NCI-H2196 (cell line): ENCODE measurements around the gene BTG1.

Experiments
- DNase-seq: peaks from one replicate; lab custom pipeline; 2025; ENCODE audit not compliant: unreplicated experiment; lab: John Stamatoyannopoulos, UW

The BTG1 gene

DNA sequence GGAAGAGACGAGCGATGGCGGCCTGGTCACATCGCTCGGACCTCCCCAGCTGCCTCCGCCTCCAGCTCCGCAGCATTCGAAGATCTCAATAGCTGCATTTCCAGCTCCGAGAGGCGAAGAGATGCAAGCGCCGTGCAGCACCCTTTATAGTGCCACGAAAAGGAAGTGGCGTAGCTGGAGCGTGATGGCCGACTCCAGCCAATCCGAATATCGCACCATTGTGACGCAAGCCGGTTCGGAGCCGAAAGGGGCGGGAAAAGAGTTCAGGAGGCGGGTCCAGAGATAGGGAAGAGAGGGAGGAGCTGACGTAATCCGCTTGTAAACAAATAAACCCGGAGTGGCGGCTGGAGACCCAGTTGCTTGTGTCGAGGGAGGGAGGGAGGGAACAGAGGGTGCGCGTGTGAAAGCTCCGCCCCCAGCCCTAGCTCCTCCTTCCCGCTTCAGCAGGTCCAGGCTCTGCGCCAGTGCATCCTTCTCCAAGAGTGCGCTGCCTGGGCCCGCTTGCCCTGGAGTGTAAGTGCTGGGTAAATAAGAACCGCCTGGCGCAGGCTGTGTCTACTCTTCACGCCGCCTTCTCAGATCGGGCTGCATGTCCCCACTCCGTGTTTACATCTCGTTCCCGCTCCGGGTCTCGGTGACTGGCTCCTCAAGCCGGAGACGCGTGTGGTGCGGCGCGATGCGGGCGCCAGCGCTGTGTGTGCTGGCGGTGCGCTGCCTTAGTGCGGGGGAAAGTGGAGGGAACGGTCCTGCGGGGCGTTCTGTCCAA is at the start of gene BTG1:
TSS of gene BTG1 (minus strand) at position 116 of the 766 bp plus-strand sequence. CDS start 311 bp downstream, outside the sequence.
- DNase-seq: peak; percentile 99

DNA sequence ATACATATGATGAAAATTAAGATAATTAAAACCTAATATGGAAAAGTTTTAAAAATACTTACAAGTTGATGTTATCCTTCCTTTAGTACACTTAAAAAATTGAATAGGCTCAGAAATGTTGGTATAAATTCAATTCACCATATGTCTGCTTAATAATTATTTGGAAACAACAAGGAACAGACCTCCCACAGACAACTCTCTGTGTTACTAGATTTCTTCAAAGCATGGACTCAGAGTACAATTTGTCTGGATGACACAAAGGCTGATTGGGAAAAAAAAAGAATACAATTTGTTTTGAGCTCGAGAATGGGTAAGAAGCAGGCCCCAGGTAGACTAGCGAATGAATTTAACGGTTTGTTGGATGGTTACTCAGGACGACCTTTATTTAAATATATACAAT is 48.9 kb upstream of the BTG1 start:
- no peak for DNase-seq

DNA sequence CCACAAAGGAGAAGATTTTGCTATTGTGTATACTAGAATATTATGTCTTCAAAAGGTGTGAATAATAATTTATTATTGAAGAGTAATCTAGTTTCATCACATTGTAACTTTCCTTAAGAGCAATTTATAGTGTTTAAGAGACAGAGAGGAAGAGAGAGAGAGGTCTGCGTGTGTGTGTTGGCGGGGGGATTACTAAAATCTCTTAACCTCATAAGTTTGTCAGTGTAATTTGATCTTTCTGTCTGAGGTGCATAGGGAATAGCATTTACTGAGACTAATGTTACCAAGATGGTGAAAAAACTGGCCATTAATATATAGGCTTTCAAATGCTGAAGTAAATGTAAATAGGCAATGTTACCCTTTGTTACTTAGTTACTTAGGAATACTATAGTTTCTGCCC is 48.2 kb upstream of the BTG1 start:
- DNase-seq: no peak

DNA sequence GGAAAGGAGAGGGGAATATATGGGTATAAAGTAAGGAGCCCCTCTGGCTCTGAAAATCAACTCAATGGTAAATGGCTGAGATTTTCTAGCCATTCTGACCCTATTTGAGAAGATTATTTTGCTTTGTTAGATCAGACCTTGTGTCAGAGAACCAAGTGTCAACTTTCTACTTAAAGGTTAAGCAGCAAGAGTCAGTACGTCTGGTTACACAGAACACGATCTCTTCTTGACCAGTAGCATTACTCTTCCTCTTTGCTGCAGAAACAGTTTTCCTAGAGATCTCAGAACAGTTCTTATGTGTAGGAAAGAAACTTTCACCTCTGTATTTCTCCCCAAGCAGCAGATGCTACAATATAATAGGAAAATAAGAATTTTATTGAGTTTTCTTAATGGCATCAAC is 47.4 kb upstream of the BTG1 start:
- no peak for DNase-seq

DNA sequence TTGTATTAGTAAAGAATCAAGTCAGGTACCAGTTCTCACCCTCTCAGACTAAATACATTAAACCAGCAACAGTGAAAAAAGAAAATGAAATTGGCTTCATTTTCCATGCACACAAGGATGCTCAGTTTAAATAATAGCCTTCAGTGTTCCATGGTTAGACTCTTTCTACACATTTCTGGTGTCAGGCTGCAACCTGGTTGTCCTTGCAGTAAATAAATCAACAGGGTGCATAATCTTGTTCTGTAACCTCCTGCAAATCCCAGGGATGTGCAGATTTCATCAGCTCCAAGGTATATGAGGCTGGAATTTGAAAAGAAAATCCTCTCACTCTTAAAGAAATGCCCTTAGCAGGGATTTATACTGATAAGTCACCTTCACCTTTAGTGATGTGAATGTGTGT is 46.7 kb upstream of the BTG1 start:
- no peak for DNase-seq

GRCh38 chr12:92191061-92191460 is 45.4 kb upstream of the BTG1 start:
- no peak for DNase-seq

- no peak for DNase-seq
Observed at GRCh38 chr12:92188517-92189188, 43.0 kb upstream of the BTG1 start.

DNA sequence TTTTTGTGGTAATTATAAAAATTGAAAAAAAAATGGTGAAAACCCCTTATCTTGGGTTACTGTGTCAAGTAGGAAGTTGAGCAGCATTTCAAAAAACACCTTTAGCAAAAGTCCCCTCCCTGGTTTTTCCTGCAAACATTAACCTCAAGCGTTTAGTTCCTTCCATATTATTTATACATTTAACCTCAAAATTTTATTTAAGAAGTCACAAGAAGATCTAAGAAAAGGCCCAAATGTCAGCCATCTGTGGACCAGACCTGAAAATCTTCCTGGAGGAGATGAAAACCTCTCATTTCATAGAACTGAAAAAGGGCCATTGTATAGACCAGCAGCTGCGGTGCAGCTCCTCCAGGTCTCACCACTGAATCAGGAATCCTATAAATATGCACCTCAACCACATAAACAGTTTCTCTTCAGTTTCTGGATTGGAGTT is 40.4 kb upstream of the BTG1 start:
- DNase-seq: no peak

DNA sequence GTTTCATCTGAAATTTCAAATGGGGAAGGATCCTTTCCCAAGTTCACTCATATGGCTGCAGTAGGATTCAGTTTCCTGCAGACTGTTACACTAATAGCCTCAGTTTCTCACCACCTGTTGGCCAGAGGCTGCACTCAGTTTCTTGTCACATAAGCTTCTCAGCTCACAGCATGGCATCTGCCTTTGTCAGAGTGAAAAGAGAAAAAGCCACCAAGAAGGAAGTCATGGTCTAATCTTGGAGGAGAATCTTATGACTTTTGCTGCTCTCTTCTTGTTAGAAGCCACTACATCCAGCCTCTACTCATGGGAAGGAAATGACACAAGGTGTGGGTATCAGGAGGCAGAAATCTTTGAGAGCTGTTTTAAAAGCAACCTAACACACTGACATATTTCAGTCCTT is 39.4 kb upstream of the BTG1 start:
- no peak for DNase-seq

- no peak for DNase-seq
Observed at GRCh38 chr12:92183575-92183974, 37.9 kb upstream of the BTG1 start.

DNA sequence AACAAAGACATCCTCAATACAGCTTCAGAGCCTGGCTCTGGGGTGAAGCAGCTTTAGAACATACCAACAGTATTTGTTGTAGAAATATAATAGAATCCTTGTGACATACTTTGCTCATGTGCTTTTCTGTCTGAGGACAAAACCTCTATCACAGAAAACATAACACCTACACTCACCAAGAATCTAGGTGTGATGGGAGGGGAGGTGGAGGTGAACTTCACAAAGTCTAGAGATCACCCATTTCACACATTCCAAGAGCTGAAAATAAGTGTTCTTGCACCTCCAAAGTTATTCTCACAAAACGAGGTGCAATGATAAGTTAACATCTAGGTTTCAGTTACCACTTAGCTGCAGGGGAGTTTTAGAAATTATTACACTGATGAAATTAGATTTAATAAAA is 32.7 kb upstream of the BTG1 start:
- no peak for DNase-seq

DNA sequence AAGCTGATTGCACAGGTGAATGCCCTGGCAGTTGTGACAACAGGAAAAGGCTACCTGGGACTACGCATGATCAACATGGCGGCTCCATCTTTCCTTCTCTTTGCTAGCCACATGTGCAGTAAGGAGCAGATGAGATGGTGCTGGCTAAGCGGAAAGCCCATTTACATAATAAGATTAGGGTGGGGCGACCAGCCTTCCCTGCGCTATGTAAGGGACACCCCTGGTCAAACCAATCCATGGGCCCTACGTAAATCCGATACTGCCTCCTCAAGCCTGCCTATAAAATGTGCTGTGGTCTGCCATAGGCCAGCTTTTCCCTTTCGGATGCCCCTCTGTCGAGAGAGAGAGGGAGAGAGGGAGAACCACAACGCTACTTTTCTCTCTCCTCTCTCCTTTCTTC is 31.0 kb upstream of the BTG1 start:
- DNase-seq: no peak

GRCh38 chr12:92175961-92176360 is 30.3 kb upstream of the BTG1 start:
- no peak for DNase-seq

DNA sequence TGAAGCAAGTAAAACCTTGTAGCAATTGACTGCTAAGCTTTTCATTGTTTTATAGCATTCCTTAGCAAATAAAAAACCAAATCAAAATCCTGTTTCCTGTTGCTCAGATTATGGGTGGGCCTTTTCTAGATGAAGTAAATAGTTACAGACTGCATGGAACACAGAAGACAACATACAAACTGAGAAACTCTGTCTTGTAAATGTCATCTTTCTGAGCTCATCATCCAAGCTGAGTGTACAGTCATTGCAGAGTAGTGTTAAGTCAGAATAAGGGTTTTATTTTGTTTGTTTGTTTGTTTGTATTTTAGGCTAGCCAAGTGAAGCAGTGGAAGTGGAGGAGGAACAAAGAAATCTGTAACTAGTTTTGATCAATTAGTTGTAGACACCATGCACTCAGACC is 24.4 kb upstream of the BTG1 start:
- DNase-seq: no peak

- no peak for DNase-seq
Observed at GRCh38 chr12:92167075-92167474, 21.4 kb upstream of the BTG1 start.

GRCh38 chr12:92164712-92165111 is 19.1 kb upstream of the BTG1 start:
- no peak for DNase-seq

- no peak for DNase-seq
Observed at GRCh38 chr12:92162079-92162478, 16.4 kb upstream of the BTG1 start.

- DNase-seq: no peak
Observed at GRCh38 chr12:92158796-92159439, 13.3 kb upstream of the BTG1 start.

GRCh38 chr12:92156704-92157395 is 11.2 kb upstream of the BTG1 start:
- no peak for DNase-seq

- no peak for DNase-seq
Observed at GRCh38 chr12:92156139-92156538, 10.5 kb upstream of the BTG1 start.

GRCh38 chr12:92155733-92156132 is 10.1 kb upstream of the BTG1 start:
- no peak for DNase-seq

- DNase-seq: no peak
Observed at GRCh38 chr12:92151916-92152315, 6.3 kb upstream of the BTG1 start.
